BJ (cell line): ENCODE results near the gene RNF19B. TPM values are rescaled to one million over a fixed set of nuclear protein-coding genes. Genes with fewer than 3 reads are reported as not detected.

Source experiments
- CTCF ChIA-PET: fragments of 350-600 bp; formaldehyde crosslinking; extraction: SDS; loops from one replicate; lab custom pipeline; 2021; ENCODE audit warnings: antibody characterized with exemption, inconsistent platforms; lab: Yijun Ruan, JAX
- POLR2A ChIA-PET: fragments of 300-600 bp; sonication (Branson Sonifier 250); formaldehyde crosslinking; extraction: SDS; loops from one replicate; lab custom pipeline; 2021; ENCODE audit warnings: antibody characterized with exemption; lab: Charles Lee
- DNase-seq: peaks from one replicate; pipeline ENCODE4 v3.0.0-alpha.2; 2011; ENCODE audit warnings: low read depth
- H3K27me3 ChIP-seq: 2 replicates; pipeline ENCODE4 v1.6.0; 2011; ENCODE audit warnings: low read length; ENCODE audit not compliant: control insufficient read depth, insufficient read depth
- H3K36me3 ChIP-seq: 2 replicates; pipeline ENCODE4 v1.5.1; 2011; ENCODE audit warnings: low read length; ENCODE audit not compliant: control insufficient read depth, insufficient read depth
- H3K4me3 ChIP-seq: 2 replicates; pipeline ENCODE4 v1.5.1; 2011; ENCODE audit warnings: low read depth, mild to moderate bottlenecking, control low read depth, low read length
- polyA plus RNA-seq: library from polyadenylated mRNA; depleted of rRNA; stranded (reverse); fragments of >200 nt; gene quantifications from 2 replicates; pipeline ENCODE4 v1.2.3, GENCODE V29; 2011
- TF ChIP-seq, protein P1 (sequence below): IDR thresholded peaks from 2 replicates; pipeline ENCODE4 v1.5.1; 2011; ENCODE audit warnings: low read depth, mild to moderate bottlenecking, control low read depth, inconsistent platforms, low read length, moderate library complexity; ENCODE audit not compliant: insufficient read depth

Gene RNF19B
- polyA plus RNA-seq, 1 experiment = 8.2 TPM

DNA sequence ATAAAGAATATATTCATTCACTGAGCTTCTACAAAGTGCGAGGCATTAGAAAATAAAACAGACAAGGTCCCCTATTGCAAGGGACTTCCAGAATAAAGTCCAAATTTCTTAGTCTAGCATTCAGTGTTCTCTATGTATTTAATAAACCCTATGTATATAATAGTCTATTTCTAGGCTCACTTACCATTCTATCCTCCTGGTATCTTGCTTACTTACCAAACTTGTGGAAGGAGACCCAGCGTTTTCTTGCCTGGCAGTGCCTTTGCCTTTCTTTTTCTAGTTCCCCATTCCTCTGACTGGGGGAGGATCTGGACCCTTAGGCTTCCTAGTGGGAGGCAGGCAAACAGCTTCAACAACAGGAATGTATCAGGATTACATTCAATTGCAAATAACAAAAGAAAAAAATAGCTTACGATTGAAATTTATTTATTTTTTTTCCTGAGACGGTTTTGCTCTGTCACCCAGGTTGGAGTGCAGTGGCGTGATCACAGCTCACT lies 690 bp upstream of the RNF19B start:
- Histone ChIP-seq H3K36me3 (no peaks in the 10 kb centered on the region), H3K27me3 (no peaks in the 10 kb centered on the region), H3K4me3 (peak overlapping the region; percentile 87)
- ChIA-PET CTCF (interaction anchor here (1.3 to 1.8 kb wide), 4 partner anchors 12 to 42 kb away, joined by 3 to 10 read pairs (median 4); no protein-coding TSS in a partner anchor), POLR2A (no interaction called here)
- TF ChIP-seq, protein P1, sequence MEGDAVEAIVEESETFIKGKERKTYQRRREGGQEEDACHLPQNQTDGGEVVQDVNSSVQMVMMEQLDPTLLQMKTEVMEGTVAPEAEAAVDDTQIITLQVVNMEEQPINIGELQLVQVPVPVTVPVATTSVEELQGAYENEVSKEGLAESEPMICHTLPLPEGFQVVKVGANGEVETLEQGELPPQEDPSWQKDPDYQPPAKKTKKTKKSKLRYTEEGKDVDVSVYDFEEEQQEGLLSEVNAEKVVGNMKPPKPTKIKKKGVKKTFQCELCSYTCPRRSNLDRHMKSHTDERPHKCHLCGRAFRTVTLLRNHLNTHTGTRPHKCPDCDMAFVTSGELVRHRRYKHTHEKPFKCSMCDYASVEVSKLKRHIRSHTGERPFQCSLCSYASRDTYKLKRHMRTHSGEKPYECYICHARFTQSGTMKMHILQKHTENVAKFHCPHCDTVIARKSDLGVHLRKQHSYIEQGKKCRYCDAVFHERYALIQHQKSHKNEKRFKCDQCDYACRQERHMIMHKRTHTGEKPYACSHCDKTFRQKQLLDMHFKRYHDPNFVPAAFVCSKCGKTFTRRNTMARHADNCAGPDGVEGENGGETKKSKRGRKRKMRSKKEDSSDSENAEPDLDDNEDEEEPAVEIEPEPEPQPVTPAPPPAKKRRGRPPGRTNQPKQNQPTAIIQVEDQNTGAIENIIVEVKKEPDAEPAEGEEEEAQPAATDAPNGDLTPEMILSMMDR = no peak
- DNase-seq = no peak

DNA sequence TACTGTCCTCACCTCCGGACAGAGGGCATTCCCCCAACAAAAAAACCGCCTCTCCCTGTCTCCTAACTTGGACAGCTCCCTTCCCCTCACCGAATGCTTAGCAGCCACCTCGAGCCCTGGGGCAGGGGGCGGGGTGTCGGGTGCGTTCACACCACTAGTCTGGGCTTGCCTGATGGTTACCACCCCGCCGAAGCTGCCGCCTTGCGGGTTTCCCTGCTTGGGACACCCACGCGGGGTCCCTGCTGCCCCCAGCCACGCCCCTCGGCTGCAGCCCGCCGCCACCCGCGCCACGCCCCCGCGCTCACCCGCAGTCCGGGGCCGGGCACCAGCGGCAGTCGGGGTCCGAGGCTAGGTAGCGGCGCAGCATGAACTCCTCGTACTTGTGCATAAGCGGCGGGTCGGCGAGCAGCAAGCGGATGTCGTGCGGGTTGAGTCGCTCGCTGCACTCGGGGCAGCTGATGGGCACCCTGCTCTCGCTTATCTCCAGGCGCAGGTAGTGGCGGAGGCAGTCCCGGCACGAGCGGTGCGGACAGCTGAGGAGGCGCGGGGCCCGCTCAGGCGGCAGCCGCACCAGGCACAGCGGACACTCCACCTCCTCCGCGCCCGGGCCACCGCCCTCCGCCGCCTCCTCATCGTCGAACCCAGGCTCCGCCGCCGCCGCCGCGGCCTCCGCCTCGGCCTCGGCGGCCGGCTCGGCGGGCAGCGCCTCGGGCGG lies 706 bp downstream of the RNF19B start:
- CTCF ChIA-PET = interaction anchor here (0.5 to 1.8 kb wide), 4 partner anchors 10 to 541 kb away, joined by 3 to 10 read pairs (median 3); no protein-coding TSS in a partner anchor
- TF ChIP-seq, protein P1 = no peak
- POLR2A ChIA-PET = interaction anchor here (0.6 kb wide), 1 partner anchor 10 kb away, joined by 6 read pairs; no protein-coding TSS in a partner anchor

DNA sequence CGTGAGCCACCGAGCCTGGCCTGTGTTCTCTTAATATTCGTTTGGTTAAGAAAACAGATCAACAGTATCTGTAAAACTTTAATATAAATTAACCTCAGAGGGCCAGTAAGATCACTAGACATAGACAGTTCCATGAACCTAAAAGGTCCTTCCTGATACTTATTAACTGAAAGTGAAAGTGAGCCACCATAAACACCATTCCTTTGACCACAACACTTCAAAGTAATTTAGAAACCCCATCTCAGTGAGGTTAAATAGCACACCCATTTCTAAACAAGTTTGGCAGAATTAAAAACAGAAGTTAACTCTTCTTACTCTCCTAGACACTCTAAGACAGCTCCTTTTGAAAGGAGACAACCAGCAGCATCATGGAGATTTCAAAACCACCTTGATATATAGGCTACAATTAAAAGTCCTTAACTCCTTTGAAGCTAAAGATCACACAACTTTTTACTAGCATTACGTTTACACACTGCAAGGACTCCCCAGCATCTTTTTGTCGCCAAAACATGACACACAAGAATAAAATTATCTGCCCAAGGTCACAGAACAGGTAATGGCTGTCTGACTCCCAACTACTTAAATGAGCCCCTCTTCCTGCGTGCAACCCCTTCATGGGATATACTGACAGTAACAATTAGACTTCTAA lies 2.2 kb downstream of the RNF19B start:
- Histone ChIP-seq H3K36me3 (no peaks in the 10 kb centered on the region), H3K4me3 (no peak overlapping the region; the same call in 1 of the 2 replicates), H3K27me3 (no peaks in the 10 kb centered on the region)
- POLR2A ChIA-PET = no interaction called here
- TF ChIP-seq, protein P1 = no peak
- CTCF ChIA-PET = interaction anchor here (0.8 to 1.0 kb wide), 2 partner anchors 29 to 45 kb away, joined by 3 to 5 read pairs; no protein-coding TSS in a partner anchor
- DNase-seq = no peak

More for the DNA sequence above, 706 bp downstream of the RNF19B start:
- Histone ChIP-seq H3K27me3 (no peaks in the 10 kb centered on the region), H3K36me3 (no peaks in the 10 kb centered on the region), H3K4me3 (peak overlapping the region; percentile 87)
- DNase-seq = no peak

DNA sequence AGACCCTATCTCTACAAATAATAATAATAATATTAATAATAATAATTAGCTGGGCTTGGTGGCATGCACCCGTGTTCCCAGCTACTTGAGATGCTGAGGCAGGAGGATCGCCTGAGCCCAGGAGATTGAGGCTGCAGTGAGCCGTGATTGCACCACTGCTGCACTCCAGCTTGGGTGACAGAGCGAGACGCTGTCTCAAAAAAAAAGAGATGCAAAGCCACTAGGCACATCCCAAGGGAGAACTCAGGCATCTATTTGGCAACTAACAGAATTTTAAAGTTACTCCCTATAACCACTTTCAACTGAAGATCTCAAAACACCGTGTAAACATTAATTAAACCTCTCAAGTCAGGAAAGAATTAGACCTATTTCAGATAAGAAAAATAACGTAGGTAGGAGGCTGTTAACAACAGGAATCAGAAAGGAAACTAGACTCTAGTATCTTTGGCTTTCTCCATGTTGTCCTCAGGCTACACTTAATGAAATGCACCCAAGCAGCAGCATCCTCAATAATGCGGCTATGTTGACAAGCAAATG lies 3.7 kb downstream of the RNF19B start:
- no peaks in the 10 kb centered on the region for H3K27me3 ChIP-seq
- no peak for DNase-seq
- no peak overlapping the region for H3K4me3 ChIP-seq
- H3K36me3 ChIP-seq = no peaks in the 10 kb centered on the region
- TF ChIP-seq, protein P1 = no peak
- ChIA-PET POLR2A (no interaction called here), CTCF (interaction anchor here (0.7 kb wide), 1 partner anchor 27 kb away, joined by 3 read pairs; no protein-coding TSS in a partner anchor)
